AG04449 (cell line): ENCODE results near the gene CELA2A.

Experiments used
- CTCF ChIA-PET: fragments of 350-600 bp; formaldehyde crosslinking; extraction: SDS; loops from one replicate; lab custom pipeline; 2021; ENCODE audit warnings: antibody characterized with exemption; lab: Yijun Ruan, JAX
- POLR2A ChIA-PET: fragments of 400-600, 350-600 bp; formaldehyde crosslinking; extraction: SDS; loops from one replicate; lab custom pipeline; 2020; ENCODE audit warnings: antibody characterized with exemption, inconsistent platforms; lab: Yijun Ruan, JAX
- DNase-seq: peaks from one replicate; pipeline ENCODE4 v3.0.0-alpha.2; 2010; ENCODE audit warnings: low read depth, low spot score
- H3K4me3 ChIP-seq: 2 replicates; pipeline ENCODE4 v1.5.1; 2011; ENCODE audit warnings: low read depth, mild to moderate bottlenecking, control low read depth, low read length
- TF ChIP-seq, protein P1 (sequence below): IDR thresholded peaks from one replicate; pipeline ENCODE4 v1.5.1; 2011; ENCODE audit warnings: mild to moderate bottlenecking, moderate library complexity, low read length, control low read depth, inconsistent platforms; ENCODE audit not compliant: insufficient read depth; ENCODE audit errors: missing control alignments

The CELA2A gene

DNA sequence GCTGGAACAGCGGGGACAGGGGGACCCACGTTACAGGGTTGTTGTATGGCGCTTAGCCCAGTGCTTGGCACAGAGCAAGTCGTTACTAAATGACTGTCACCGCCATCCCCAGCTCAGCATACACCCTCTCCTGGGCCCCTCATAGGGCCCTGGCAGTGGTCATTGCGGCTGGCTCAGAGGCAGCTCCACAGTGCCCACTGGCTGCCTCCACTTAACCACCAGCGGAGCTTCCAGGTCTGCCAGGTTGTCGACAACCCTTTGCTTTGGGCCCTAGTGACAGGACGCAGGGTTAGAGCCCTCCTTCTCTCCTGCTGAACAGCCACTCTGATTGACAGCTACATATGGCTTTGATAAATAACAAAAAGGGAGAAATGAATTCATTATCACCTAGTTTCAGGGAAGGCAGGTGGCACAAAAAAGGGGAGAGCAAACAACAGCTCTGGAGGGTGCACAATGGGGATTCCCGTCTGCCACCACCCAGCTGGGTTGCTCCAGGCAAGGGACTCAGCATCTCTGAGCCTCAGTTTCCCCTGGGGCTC lies 42.0 kb upstream of the CELA2A start:
- H3K4me3 ChIP-seq, result no peak overlapping the region
- TF ChIP-seq, protein P1, sequence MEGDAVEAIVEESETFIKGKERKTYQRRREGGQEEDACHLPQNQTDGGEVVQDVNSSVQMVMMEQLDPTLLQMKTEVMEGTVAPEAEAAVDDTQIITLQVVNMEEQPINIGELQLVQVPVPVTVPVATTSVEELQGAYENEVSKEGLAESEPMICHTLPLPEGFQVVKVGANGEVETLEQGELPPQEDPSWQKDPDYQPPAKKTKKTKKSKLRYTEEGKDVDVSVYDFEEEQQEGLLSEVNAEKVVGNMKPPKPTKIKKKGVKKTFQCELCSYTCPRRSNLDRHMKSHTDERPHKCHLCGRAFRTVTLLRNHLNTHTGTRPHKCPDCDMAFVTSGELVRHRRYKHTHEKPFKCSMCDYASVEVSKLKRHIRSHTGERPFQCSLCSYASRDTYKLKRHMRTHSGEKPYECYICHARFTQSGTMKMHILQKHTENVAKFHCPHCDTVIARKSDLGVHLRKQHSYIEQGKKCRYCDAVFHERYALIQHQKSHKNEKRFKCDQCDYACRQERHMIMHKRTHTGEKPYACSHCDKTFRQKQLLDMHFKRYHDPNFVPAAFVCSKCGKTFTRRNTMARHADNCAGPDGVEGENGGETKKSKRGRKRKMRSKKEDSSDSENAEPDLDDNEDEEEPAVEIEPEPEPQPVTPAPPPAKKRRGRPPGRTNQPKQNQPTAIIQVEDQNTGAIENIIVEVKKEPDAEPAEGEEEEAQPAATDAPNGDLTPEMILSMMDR, result no peak
- POLR2A ChIA-PET, result no interaction called here
- DNase-seq, result no peak
- CTCF ChIA-PET, result interaction anchor here (1.3 to 2.3 kb wide), 2 partner anchors 16 to 90 kb away, joined by 7 to 11 read pairs; no protein-coding TSS in a partner anchor

DNA sequence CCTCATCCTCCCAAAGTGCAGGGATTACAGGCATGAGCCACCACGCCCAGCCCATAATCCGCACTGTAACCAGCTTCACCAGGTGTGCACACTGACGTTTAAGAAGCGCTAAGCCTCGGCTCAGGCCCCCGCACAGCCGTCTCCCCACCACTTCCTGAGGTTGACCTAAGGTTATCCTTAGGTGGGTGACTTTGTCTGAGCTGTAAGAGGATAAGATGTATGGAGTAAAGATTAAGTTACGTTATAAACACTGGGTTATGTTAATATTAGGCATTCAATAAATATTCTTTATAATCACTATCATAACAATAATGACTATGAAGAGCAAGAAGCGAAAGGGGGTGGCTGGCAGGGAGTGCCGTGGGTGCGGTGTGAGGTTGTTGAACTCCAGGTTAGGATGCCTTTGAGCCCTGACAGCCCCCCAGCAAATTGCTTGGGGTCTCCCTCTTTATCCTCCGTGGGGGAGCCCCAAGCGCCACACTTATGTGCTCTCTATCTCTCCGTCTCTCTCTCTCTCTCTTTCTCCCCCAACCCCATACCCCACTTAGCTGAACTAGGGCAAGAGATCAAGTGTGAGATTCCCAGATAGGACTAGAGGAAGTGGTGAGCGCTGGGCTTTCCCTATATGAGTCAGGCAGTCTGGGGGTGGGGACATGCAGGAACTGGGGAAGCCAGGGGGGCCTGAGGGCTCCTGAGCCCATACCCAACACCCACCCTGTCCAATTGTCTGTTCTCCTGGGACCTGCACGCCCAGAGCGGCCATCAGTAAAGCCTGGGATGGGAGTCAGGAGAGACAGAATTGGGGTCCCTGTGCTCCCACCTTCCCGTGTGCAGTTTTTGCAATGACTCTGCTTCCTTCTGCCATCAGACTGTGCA lies 39.2 kb upstream of the CELA2A start:
- POLR2A ChIA-PET, result no interaction called here
- H3K4me3 ChIP-seq, result no peak overlapping the region
- CTCF ChIA-PET, result interaction anchor here (0.7 to 6.5 kb wide), 9 partner anchors 9 to 289 kb away, joined by 3 to 52 read pairs (median 5); no protein-coding TSS in a partner anchor
- no peak for DNase-seq
- TF ChIP-seq, protein P1, result no peak

DNA sequence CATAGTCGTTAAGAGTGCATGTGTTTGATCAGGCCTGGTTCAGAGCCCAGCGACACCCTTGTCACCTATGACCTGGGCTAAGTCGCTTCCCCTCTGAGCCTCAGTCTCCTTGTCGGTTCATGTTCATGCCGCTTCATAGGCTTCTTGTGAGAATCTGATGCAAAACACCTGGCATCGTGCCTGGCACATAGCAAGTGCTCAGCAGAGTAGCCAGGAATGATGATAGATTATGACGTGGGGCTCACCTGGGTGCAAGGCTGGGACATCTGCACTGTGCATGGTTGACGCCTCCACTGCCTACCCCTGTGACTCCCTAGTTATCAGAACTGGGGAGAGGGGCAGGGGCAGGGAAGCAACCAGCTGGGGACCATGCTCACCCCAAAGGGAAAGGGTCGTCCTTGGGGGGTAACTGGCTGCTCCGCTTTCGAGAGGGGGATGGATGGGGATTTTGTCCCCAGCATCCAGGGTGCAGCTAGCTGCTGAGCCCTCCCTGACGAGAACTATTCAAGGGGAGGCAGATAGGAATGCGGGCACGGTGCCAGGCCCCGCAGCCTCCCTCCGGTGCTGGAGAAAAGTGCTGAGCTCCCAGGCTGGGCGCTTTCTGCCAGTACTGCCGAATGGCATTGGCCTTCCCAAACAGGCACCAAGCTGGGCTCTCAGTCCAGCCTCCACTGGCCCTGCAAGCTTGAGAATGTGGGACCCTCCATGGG lies 37.6 kb upstream of the CELA2A start:
- DNase-seq, result no peak
- CTCF ChIA-PET, result interaction anchor here (0.7 to 6.5 kb wide), 3 partner anchors 12 to 98 kb away, joined by 3 to 52 read pairs (median 31); no protein-coding TSS in a partner anchor
- TF ChIP-seq, protein P1, result no peak
- POLR2A ChIA-PET, result no interaction called here
- no peak overlapping the region for H3K4me3 ChIP-seq

DNA sequence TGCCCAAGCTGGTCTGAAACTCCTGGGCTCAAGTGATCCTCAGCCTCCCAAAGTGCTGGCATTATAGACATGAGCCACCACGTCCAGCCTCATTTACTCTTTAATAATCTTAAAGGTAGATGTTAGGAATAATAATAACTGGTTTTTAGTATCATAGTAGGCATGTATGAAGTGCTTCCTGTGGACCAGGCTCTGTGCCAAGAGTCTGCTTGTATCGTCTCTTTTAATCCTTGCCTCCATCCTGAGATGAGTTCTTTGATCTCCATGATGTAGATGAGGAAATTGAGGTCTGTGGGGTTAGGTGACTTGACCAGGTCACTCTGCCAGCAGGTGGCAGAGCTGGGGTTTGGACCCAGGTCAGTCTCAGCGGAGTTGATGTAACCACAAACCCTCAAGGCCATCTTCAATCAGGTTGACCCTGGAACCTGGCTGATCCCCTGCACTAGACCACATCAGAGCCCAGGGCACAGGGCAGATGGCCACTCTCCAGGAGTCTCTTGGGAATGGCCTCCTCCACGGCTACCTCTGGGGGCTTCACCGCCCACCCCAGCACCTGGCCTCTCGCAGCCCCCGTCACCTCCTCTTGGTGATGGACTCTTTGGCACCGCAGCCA lies 35.6 kb upstream of the CELA2A start:
- no peak overlapping the region for H3K4me3 ChIP-seq
- ChIA-PET POLR2A (no interaction called here), CTCF (interaction anchor here (5.7 to 6.5 kb wide), 2 partner anchors 10 to 97 kb away, joined by 31 to 52 read pairs; no protein-coding TSS in a partner anchor)
- no peak for DNase-seq
- TF ChIP-seq, protein P1, result no peak

DNA sequence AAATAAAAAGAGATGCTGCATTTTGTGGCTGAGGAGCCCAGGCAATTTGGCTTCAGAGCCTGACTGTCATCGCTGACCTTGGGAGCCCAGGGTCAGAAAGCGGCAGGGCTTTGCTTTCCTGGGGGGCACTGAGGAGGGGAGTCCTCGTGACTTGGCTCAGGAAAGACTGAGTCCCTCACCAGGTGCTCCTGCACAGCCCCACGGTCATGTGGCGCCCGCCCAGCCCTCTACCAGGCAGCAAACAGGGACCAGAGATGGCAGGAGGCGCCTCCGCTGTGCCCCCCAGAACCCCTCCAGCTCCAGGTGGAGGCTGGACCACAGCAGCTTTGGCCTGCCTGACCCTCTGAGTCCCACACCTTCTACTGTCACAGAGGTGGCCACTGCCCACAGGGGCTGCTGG lies 33.7 kb upstream of the CELA2A start:
- ChIA-PET POLR2A (no interaction called here), CTCF (interaction anchor here (5.7 to 6.5 kb wide), 2 partner anchors 8 to 99 kb away, joined by 31 to 52 read pairs; no protein-coding TSS in a partner anchor)
- TF ChIP-seq, protein P1, result no peak
- DNase-seq, result no peak
- H3K4me3 ChIP-seq, result no peak overlapping the region
